ENCODE data around the gene LENG8. TPM values are rescaled to one million over a fixed set of nuclear protein-coding genes. Genes with fewer than 3 reads are reported as not detected.
"Not testable (repeated sequence)": the region's sequence is repeated elsewhere in the genome, so short reads cannot be mapped to it uniquely, and the experiment has no call there.

LENG8 gene
- total RNA-seq, 1 experiment from 2014 or later, result 148 TPM

GRCh38 chr19:54509200-54509940 is 60.4 kb downstream of the LENG8 start:
- H2AFZ ChIP-seq (ENCODE audit: low read length); H3K4ac ChIP-seq (ENCODE audit: low read depth, low read length); H2BK15ac ChIP-seq (ENCODE audit: low read depth, low read length); H3K27ac ChIP-seq (ENCODE audit: insufficient read length, low read depth, low read length); H3K14ac ChIP-seq (ENCODE audit: insufficient read depth, low read length); H3K18ac ChIP-seq (ENCODE audit: insufficient read length, low read depth, low read length); H3K79me1 ChIP-seq (ENCODE audit: insufficient read depth, low read depth, low read length, poor library complexity, severe bottlenecking); H3K23ac ChIP-seq (ENCODE audit: insufficient read length, low read depth, low read length); H3K27ac Mint-ChIP-seq; H2BK20ac ChIP-seq (ENCODE audit: low read depth, low read length, poor library complexity, severe bottlenecking); H3K4me1 Mint-ChIP-seq; H2AK5ac ChIP-seq (ENCODE audit: insufficient read length, low read length); H3K4me2 ChIP-seq (ENCODE audit: insufficient read depth, insufficient read length, low read length); DNase-seq; H3K27me3 Mint-ChIP-seq (ENCODE audit: low read depth); H3K79me2 ChIP-seq (ENCODE audit: insufficient read depth, low read length); H2BK120ac ChIP-seq (ENCODE audit: low read depth, low read length, poor library complexity, severe bottlenecking); H4K20me1 ChIP-seq (ENCODE audit: control insufficient read depth, insufficient read depth, insufficient read length); H3K27me3 ChIP-seq (ENCODE audit: insufficient read depth, low read length); H4K8ac ChIP-seq (replicated peaks; ENCODE audit: insufficient read length, low read depth, low read length); H2BK12ac ChIP-seq (ENCODE audit: insufficient read length, low read depth, low read length); H3T11ph ChIP-seq (ENCODE audit: low read length); H3K56ac ChIP-seq (ENCODE audit: insufficient read length, low read depth, low read length); H3K4me1 ChIP-seq (ENCODE audit: insufficient read depth, low read length); H4K91ac ChIP-seq (ENCODE audit: insufficient read length, low read depth, low read length); H3K23me2 ChIP-seq (ENCODE audit: insufficient read length, low read depth, low read length, poor library complexity, severe bottlenecking); H4K5ac ChIP-seq (ENCODE audit: insufficient read length, low read depth, low read length); H2BK5ac ChIP-seq (ENCODE audit: insufficient read length, low read length); H3K4me3 Mint-ChIP-seq; H3K9ac ChIP-seq (ENCODE audit: extremely low read depth, insufficient read length, low read length): not testable (repeated sequence)
- no CpG with 5 or more reads among the region's 21 CpGs for WGBS (ENCODE audit: extremely low coverage, insufficient read length, low lambda C conversion rate)
- peaks cover 2 to 28% (median 11%) of the 10 kb centered on the region in 3 experiments; a peak in 6 of 7 replicates for H3K36me3 Mint-ChIP-seq (ENCODE audit: insufficient read depth in 1 of 3, low read depth in 3 of 3)
- H3K9me3 ChIP-seq (ENCODE audit: control insufficient read depth, low read depth, low read length), result peaks cover 33% of the 10 kb centered on the region
- peaks cover 71 to 84% of the 10 kb centered on the region in 2 experiments for H3K9me3 Mint-ChIP-seq

Other genes starting within 250 kb of the LENG8 start
- 1,674 and 1,679 TPM in 2 replicates for gene RPS9, start 248.3 kb upstream of the LENG8 start, total RNA-seq (2021)
- gene LILRB3, start 226.2 kb upstream of the LENG8 start, total RNA-seq (2021), result not detected in 2 replicates
- not detected in 2 replicates for gene LILRA6, start 206.4 kb upstream of the LENG8 start, total RNA-seq (2021)
- gene LILRB5, start 191.9 kb upstream of the LENG8 start, total RNA-seq (2021), result 0.09 TPM in 1 of 2 replicates, not detected in the other
- gene LILRB2, start 168.1 kb upstream of the LENG8 start, total RNA-seq (2021), result not detected in 2 replicates
- not detected in 2 replicates for gene LILRA5, start 136.0 kb upstream of the LENG8 start, total RNA-seq (2021)
- gene LILRA4, start 110.0 kb upstream of the LENG8 start, total RNA-seq (2021), result not detected in 2 replicates
- not detected in 2 replicates for gene LAIR1, start 84.3 kb upstream of the LENG8 start, total RNA-seq (2021)
- gene TTYH1, start 33.7 kb upstream of the LENG8 start, total RNA-seq (2021), result 43.1 and 47.1 TPM in 2 replicates
- 3.7 and 3.8 TPM in 2 replicates for gene LENG9, start 14.6 kb downstream of the LENG8 start, total RNA-seq (2021)
- 1.6 and 2.9 TPM in 2 replicates for gene CDC42EP5, start 24.1 kb downstream of the LENG8 start, total RNA-seq (2021)
- gene LAIR2, start 53.6 kb downstream of the LENG8 start, total RNA-seq (2021), result not detected in 2 replicates
- not detected in 2 replicates for gene LILRA2, start 124.6 kb downstream of the LENG8 start, total RNA-seq (2021)
- not detected in 2 replicates for gene LILRA1, start 144.4 kb downstream of the LENG8 start, total RNA-seq (2021)
- not detected in 2 replicates for gene LILRB1, start 181.3 kb downstream of the LENG8 start, total RNA-seq (2021)
- not detected in 2 replicates for gene LILRB4, start 213.8 kb downstream of the LENG8 start, total RNA-seq (2021)

Data from H9 (cell line).